GM18870 (cell line): ENCODE results near the gene SALL1.

Experiments used
- ATAC-seq: cut with Tn5 transposase; IDR thresholded peaks from one replicate; pipeline ENCODE4 v1.9.1; 2021; ENCODE audit warnings: moderate library complexity; ENCODE audit not compliant: unreplicated experiment

The SALL1 gene

DNA sequence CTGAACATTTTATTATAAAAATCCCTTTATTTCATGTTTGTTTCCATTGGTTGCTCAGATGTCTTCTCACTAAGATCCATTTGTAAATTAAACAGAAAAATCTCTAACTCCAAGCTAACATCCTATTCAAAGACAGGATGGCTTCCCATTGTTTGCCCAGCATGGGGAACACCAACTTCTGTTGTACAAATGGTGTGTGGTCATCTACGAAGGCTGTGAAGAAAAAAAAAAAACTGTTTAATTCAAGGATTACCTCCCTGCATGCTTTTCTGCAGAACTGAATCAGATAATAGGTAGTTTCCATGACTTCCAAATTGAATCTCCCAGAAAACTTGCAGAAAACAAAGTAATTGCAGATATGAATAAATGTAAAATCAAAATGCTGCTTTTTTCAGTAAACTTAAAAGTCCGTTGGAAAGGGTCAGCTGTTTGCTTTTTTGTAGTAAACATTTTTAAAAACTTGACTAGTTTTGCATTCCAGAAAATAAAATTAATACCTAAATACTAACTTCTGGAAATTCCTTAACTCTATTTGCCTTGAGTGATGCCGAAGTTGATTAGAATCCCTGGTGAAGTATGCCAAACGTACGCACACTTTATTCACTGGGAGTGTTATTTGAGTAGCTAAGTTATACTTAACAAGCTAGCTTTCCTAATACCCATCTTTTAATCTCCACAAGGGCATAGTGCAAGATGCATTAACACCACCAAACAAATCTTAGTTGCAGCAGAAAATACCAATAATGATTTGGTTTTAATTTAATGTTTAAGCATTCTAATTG is 7.7 kb downstream of the SALL1 start:
- no peak for ATAC-seq

- ATAC-seq = no peak
These were observed 9.5 kb downstream of the SALL1 start for GRCh38 chr16:51141541-51141940.

DNA sequence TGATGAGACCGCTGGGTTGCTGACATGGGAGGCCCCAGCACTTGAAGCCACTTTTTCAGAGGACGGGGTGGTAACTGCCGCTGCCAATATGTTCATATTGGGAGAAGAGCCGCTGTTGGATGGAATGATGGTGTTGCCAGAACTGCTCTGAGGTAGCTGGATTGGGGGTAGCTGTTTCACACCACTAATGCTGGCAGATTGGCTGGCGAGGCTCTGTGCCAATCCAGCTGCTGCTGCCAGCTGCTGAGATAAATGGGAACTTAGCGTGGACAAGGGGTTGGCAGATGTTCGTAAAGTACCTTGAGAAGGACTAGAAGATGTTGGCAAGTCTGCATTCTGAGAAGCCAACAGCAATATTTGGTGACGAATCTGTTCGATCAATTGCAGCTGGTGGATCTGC is 10.0 kb downstream of the SALL1 start:
- no peak for ATAC-seq

- ATAC-seq = no peak
These were observed 11.0 kb downstream of the SALL1 start for GRCh38 chr16:51140112-51140511.

GRCh38 chr16:51139568-51139967 is 11.5 kb downstream of the SALL1 start:
- no peak for ATAC-seq

GRCh38 chr16:51138178-51138577 is 12.9 kb downstream of the SALL1 start:
- ATAC-seq = no peak

DNA sequence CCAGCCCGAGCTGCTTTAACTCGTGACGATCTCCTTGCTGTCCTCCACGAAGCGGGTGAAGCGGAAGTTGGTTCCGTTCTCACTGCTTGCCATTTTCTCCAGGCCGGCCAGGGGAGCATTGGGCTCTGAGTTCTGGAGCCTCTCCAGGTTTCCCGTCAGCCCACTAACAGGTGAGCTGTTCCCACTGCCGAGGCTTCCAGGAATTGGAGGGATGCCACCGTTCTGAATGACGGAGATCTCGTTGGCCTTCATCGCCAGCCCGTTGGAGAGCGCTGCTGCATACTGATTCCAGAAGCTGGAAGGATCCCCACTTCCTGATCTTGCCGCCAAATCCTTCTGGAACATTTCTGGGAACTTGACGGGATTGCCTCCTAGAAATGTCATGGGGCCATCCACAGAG is 14.0 kb downstream of the SALL1 start:
- no peak for ATAC-seq

GRCh38 chr16:51134876-51135275 is 16.2 kb downstream of the SALL1 start:
- no peak for ATAC-seq

- ATAC-seq = no peak
These were observed 16.7 kb downstream of the SALL1 start for GRCh38 chr16:51134269-51134812.

GRCh38 chr16:51133688-51134087 is 17.4 kb downstream of the SALL1 start:
- ATAC-seq = no peak

DNA sequence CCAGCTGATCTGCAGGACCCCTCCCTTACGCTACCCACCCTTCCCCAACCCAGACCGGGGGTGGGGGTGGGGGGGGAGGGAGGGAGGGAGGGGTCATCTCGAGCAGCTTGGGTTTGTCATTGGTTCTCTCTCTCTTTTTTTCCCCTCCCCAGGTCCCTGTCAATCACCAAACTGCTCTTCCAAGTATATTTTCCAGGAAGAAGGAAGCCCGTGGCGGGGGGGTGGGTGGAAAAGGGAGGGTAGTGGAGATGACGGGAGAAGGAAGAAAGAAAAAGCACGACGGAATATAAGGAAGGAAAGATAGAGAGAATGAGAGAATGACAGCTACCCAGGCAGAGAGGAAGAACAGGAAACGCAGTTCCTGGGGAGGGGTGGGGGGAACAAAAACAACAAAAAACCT is 17.9 kb downstream of the SALL1 start:
- no peak for ATAC-seq

- no peak for ATAC-seq
These were observed 18.5 kb downstream of the SALL1 start for GRCh38 chr16:51132490-51133115.

GRCh38 chr16:51131619-51132018 is 19.5 kb downstream of the SALL1 start:
- ATAC-seq = no peak

GRCh38 chr16:51129105-51129504 is 22.0 kb downstream of the SALL1 start:
- no peak for ATAC-seq

DNA sequence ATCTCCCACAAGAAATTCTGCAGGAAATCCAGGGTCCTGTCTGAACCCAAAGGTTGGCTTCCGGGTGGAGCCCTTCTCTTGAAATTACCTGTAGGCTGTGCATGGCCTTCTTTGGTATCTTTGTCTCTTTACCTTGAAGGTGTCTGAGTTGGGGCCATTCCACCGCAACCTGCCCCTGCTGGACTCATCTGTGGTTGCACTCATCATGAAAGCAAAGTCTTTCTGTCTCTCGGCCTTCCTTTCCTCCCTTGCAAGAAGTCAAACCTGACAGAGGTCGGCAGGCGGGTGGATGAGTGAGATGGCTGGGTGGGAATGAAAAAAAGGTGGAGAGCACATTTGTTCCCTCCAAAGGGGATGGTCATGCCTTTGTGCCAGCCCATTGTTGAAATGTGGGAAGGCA is 25.1 kb downstream of the SALL1 start:
- ATAC-seq = no peak

- ATAC-seq = no peak
These were observed 26.2 kb downstream of the SALL1 start for GRCh38 chr16:51124896-51125295.

DNA sequence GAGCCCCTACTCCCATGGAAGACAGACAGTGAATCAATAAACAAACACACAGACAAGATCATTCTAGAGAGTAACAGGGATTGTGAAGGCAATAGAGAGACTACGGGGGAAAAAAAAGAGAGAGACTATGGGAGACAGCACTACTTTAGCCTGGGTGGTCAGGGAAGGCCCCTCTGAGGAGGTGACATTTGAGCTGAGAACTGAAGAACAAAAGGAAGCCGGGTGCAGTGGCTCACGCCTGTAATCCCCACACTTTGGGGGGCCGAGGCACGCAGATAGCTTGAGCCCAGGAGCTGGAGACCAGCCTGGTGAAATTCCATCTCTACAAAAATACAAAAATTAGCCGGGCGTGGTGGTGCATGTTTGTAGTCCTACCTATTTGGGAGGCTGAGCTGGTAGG is 29.2 kb downstream of the SALL1 start:
- ATAC-seq = no peak

- ATAC-seq = no peak
These were observed 30.2 kb downstream of the SALL1 start for GRCh38 chr16:51120730-51121347.

GRCh38 chr16:51119973-51120729 is 30.9 kb downstream of the SALL1 start:
- no peak for ATAC-seq

DNA sequence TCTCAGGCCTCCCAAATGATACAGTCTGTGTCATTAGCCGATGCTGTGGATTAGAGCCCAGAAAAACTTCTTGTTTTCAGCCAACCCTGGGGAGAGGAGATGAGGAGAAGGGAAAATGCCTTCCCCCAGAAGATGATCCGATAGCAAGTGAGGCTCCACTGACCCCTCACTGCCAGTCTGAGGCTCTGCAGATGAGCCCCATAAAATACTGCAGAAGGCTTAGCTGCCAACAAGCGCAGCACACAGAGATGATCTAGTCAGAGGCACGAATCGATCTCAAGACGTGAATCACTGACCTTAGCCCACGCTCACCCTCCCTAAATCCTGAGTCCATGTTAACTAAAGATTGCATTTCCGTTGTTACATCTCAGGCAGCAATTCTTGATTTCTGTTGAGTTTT is 31.5 kb downstream of the SALL1 start:
- no peak for ATAC-seq

DNA sequence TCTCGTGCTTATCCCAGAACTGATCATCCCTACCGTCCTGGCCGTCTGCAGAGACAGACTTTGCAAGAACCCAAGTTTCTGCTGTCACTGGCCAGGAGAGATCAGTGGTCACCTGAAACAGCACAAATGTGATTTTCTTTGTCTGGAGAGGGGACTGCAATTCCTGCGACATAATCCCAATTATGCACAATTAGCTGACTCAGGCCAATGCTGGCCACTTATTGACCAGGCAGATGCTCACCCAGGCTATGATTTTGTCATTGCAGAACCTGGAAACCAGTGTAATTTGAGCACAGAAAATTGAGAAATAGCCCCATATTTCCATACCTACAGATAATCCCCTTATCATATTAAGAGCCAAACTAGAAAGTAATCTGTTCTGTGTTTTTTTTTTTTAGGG is 34.7 kb downstream of the SALL1 start:
- no peak for ATAC-seq
